H1 (cell line): ENCODE results near the gene GPR15LG. TPM values are rescaled to one million over a fixed set of nuclear protein-coding genes. Genes with fewer than 3 reads are reported as not detected.

Source experiments
- BACH1 ChIP-seq: IDR thresholded peaks from 2 replicates; pipeline ENCODE4 v1.6.1; 2012; ENCODE audit warnings: low read length, improper control_type of control experiment
- BRCA1 ChIP-seq: IDR thresholded peaks from 2 replicates; pipeline ENCODE4 v1.6.1; 2012; ENCODE audit warnings: low read depth, low read length, improper control_type of control experiment
- CHD2 ChIP-seq: IDR thresholded peaks from 2 replicates; pipeline ENCODE4 v1.6.1; 2012; ENCODE audit warnings: low read length, improper control_type of control experiment
- EGR1 ChIP-seq: IDR thresholded peaks from 2 replicates; pipeline ENCODE4 v1.6.1; 2011; ENCODE audit warnings: low read depth, low read length, borderline replicate concordance
- TAF1 ChIP-seq: IDR thresholded peaks from 2 replicates; pipeline ENCODE4 v1.6.1; 2011; ENCODE audit warnings: mild to moderate bottlenecking, low read depth, low read length
- TAF7 ChIP-seq: optimal IDR thresholded peaks from 2 replicates; pipeline ENCODE3; 2011; ENCODE audit warnings: low read depth, mild to moderate bottlenecking, inconsistent platforms, low read length, moderate library complexity, borderline replicate concordance
- polyA plus RNA-seq, 7 experiments: library from polyadenylated mRNA; depleted of rRNA in 3 of 7; stranded (reverse) in 5 of 7; unstranded in 2 of 7; fragments of >200 nt in 5 of 7; fragments of 200-250 nt in 2 of 7; gene quantifications; 1 replicate in 5 of 7; 2 replicates in 1 of 7; 4 replicates in 1 of 7; pipeline versions ENCODE4 v1.2.1 to v1.2.3, GENCODE V29; 2011 to 2013; ENCODE audit warnings: missing spikeins in 2 of 7, mixed read lengths in 2 of 7
- total RNA-seq: library from RNA; stranded (reverse); fragmentation: NEBNext Ultra II Directional; extraction: Animal tissue kit (Norgen Biotek cat#: 25700); gene quantifications from 2 replicates; pipeline ENCODE4 v1.2.1, GENCODE V29; 2021
- TF ChIP-seq, protein P1 (sequence below): fragments of 300-600 bp; sonication (generic); IDR thresholded peaks from 2 replicates; pipeline ENCODE4 v1.7.1; 2012; ENCODE audit warnings: low read length, moderate library complexity, mild to moderate bottlenecking, inconsistent platforms; ENCODE audit not compliant: insufficient replicate concordance

The GPR15LG gene
- total and polyA plus RNA-seq, 2 of the 8 experiments (the other 6 are each of a cell fraction or from before 2014, with no cell fraction given): not detected

DNA sequence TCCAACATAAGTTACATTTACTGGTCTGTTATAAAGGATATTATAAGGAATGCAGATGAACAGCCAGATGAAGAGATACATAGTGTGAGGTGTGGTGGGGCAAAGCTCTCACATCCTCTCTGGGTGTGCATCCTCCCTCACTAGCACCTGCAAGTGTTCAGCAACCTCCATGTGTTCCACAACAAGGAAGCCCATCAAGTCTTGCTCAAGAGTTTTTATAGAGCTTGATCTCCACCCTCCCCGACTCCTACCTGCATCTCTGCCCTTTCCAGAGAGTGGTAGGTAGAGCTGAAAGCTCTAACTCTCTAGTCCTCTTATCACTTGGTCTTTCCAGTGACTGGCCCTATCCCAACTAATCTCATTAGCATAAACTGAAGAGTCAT, 46.8 kb upstream of the GPR15LG start (continued):
- TF ChIP-seq, protein P1, sequence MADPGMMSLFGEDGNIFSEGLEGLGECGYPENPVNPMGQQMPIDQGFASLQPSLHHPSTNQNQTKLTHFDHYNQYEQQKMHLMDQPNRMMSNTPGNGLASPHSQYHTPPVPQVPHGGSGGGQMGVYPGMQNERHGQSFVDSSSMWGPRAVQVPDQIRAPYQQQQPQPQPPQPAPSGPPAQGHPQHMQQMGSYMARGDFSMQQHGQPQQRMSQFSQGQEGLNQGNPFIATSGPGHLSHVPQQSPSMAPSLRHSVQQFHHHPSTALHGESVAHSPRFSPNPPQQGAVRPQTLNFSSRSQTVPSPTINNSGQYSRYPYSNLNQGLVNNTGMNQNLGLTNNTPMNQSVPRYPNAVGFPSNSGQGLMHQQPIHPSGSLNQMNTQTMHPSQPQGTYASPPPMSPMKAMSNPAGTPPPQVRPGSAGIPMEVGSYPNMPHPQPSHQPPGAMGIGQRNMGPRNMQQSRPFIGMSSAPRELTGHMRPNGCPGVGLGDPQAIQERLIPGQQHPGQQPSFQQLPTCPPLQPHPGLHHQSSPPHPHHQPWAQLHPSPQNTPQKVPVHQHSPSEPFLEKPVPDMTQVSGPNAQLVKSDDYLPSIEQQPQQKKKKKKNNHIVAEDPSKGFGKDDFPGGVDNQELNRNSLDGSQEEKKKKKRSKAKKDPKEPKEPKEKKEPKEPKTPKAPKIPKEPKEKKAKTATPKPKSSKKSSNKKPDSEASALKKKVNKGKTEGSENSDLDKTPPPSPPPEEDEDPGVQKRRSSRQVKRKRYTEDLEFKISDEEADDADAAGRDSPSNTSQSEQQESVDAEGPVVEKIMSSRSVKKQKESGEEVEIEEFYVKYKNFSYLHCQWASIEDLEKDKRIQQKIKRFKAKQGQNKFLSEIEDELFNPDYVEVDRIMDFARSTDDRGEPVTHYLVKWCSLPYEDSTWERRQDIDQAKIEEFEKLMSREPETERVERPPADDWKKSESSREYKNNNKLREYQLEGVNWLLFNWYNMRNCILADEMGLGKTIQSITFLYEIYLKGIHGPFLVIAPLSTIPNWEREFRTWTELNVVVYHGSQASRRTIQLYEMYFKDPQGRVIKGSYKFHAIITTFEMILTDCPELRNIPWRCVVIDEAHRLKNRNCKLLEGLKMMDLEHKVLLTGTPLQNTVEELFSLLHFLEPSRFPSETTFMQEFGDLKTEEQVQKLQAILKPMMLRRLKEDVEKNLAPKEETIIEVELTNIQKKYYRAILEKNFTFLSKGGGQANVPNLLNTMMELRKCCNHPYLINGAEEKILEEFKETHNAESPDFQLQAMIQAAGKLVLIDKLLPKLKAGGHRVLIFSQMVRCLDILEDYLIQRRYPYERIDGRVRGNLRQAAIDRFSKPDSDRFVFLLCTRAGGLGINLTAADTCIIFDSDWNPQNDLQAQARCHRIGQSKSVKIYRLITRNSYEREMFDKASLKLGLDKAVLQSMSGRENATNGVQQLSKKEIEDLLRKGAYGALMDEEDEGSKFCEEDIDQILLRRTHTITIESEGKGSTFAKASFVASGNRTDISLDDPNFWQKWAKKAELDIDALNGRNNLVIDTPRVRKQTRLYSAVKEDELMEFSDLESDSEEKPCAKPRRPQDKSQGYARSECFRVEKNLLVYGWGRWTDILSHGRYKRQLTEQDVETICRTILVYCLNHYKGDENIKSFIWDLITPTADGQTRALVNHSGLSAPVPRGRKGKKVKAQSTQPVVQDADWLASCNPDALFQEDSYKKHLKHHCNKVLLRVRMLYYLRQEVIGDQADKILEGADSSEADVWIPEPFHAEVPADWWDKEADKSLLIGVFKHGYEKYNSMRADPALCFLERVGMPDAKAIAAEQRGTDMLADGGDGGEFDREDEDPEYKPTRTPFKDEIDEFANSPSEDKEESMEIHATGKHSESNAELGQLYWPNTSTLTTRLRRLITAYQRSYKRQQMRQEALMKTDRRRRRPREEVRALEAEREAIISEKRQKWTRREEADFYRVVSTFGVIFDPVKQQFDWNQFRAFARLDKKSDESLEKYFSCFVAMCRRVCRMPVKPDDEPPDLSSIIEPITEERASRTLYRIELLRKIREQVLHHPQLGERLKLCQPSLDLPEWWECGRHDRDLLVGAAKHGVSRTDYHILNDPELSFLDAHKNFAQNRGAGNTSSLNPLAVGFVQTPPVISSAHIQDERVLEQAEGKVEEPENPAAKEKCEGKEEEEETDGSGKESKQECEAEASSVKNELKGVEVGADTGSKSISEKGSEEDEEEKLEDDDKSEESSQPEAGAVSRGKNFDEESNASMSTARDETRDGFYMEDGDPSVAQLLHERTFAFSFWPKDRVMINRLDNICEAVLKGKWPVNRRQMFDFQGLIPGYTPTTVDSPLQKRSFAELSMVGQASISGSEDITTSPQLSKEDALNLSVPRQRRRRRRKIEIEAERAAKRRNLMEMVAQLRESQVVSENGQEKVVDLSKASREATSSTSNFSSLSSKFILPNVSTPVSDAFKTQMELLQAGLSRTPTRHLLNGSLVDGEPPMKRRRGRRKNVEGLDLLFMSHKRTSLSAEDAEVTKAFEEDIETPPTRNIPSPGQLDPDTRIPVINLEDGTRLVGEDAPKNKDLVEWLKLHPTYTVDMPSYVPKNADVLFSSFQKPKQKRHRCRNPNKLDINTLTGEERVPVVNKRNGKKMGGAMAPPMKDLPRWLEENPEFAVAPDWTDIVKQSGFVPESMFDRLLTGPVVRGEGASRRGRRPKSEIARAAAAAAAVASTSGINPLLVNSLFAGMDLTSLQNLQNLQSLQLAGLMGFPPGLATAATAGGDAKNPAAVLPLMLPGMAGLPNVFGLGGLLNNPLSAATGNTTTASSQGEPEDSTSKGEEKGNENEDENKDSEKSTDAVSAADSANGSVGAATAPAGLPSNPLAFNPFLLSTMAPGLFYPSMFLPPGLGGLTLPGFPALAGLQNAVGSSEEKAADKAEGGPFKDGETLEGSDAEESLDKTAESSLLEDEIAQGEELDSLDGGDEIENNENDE: no peak
- TF ChIP-seq BRCA1: no peak
- TF ChIP-seq EGR1: no peak
- no peak for TF ChIP-seq TAF7
- no peak for TF ChIP-seq TAF1
- no peak for TF ChIP-seq BACH1
- TF ChIP-seq CHD2: no peak
